ENCODE measurements around the gene RCL1. TPM values are rescaled to one million over a fixed set of nuclear protein-coding genes. Genes with fewer than 3 reads are reported as not detected.
A peak's percentile ranks its signal among the peaks of the same experiment; 100 is the strongest.
"Not testable (repeated sequence)": the region's sequence is repeated elsewhere in the genome, so short reads cannot be mapped to it uniquely, and the experiment has no call there.

RCL1 gene
- polyA plus RNA-seq, 3 donors, result 17.2 to 22.1 (median 17.9) TPM

DNA sequence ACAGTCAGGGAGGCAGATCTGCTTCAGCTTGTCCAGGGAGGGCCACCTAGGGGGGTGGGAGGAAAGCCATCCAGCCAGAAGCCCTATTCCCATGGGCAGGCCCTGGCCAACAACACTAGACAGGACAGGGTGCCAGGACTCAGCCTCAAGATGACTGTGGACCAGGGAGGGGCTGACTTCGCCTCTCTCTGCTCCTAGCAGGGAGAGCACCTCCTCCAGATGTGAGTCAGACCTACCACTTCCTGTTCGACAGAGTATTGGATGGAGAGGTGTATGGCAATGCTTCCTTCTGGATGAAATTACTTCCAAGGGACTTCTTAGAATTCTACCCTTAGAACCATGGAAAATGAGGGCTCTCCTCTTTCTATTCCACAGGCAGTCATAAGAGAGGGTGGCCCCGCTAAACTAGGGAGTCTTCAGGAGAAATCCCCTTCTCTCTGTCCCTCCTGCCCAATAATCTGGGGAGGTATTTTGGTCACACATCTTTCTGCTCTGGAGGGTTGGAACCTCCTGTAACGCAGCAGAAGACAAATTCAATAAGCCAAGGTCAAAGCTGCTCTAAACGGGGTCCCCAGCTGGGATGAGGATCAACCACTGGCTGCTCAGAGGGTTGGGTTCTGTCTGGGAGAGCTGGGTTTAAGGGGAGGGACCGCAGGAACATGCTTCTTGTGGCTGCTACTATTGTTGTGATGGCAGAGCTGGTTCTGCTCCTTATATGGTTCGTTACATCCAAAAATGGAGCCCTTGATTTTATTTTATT is 23.2 kb upstream of the RCL1 start:
- DNase-seq (ENCODE audit: extremely low read depth in 1 of 11, low read depth in 9 of 11, low spot score in 4 of 11), result no peak

DNA sequence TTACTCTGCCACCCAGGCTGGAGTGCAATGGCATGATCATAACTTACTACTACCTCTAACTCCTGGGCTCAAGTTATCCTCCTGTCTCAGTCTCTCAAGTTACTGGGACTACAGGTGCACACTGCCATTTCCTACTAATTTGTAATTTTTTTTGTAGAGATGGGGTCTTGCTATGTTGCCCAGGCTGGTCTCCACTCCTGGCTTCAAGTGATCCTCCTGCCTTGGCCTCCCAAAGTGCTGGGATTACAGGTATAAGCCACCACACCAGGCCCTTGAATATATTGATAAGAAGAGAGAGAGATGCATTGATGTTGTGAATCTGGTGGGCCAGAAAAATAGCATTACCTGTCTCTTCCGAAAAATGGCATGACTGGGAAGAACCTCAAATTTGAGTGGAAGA is 21.0 kb upstream of the RCL1 start:
- no peak for DNase-seq (ENCODE audit: extremely low read depth in 1 of 11, low read depth in 9 of 11, low spot score in 4 of 11)

DNA sequence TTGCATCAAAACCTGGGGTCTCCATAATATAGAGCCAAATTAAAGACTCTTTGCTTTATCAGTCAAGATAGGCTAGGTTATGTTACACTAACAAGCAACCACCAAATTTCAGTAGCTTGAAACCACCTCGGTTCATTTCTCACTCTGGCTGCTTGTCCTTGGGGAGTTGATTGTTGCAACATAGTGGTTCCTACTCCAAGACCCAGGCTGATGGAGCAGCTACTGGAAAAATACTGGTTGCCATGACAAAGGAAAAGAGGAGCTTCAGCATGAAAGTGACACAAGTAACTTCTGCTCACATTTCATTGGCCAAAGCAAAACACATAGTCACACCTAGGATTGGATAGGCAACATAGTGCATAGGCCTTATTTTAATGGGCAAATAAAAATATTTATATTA is 18.5 kb upstream of the RCL1 start:
- DNase-seq (ENCODE audit: extremely low read depth in 1 of 11, low read depth in 9 of 11, low spot score in 4 of 11), result no peak

DNA sequence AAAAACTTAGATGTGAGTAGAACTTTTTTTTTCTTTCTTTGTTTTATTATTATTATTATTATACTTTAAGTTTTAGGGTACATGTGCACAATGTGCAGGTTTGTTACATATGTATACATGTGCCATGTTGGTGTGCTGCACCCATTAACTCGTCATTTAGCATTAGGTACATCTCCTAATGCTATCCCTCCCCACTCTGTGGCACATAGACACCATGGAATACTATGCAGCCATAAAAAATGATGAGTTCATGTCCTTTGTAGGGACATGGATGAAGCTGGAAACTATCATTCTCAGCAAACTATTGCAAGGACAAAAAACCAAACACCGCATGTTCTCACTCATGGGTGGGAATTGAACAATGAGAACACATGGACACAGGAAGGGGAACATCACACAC is 17.8 kb upstream of the RCL1 start:
- DNase-seq (ENCODE audit: extremely low read depth in 1 of 11, low read depth in 9 of 11, low spot score in 4 of 11), result not testable (repeated sequence)

DNA sequence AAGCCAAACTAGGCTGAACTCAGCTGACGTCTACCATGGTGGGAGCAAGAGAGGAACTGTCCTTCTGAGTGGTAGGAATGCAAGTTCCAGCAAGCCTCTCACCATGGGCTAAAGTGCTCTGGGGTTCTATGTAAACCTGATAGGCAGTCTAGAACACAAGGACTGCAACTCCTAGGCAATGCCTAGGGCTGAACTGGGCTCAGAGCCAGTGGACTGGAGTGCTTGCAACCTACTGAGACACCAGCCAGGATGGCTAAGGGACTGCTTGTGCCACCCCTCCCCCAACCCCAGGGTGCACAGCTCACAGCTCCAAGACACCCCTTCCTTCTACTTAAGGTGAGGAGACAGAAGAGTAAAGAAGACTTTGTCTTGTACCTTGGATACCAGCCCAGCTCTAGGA is 12.1 kb upstream of the RCL1 start:
- no peak for DNase-seq (ENCODE audit: extremely low read depth in 1 of 11, low read depth in 9 of 11, low spot score in 4 of 11)

DNA sequence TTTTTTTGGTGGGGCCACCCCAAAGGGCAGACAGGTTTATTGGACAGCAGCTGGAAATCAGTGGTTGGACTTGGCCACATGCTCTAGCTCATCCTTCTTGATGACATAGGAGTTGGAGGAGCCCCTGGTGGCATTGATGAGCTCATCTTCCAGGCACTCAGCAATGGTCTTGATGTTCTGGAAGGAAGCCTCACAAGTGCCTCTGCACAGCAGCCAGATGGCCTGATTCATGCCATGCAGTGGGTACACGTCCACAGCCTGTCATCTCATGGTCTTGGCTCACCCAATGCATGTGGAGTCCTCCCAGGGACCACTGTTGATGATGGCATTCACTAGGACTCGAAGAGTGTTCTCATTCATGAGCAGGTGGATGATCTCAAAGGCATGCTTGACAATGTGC is 11.3 kb upstream of the RCL1 start:
- no peak for DNase-seq (ENCODE audit: extremely low read depth in 1 of 11, low read depth in 9 of 11, low spot score in 4 of 11)

DNA sequence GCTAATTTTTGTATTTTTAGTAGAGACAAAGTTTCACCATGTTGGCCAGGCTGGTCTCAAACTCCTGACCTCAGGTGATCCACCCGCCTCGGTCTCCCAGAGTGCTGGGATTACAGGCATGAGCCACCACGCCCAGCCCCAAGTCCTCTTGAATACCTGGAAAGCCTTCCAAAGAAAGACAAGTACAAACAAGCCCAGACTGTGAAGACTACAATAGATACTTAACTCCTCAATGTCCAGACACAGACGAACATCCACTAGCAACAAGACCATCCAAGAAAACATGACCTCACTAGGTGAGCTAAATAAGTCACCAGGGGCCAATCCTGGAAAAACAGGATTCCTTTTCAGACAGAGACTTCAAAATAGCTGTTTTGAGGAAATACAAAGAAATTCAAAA is 9.6 kb upstream of the RCL1 start:
- not testable (repeated sequence) for DNase-seq (ENCODE audit: extremely low read depth in 1 of 11, low read depth in 9 of 11, low spot score in 4 of 11)

DNA sequence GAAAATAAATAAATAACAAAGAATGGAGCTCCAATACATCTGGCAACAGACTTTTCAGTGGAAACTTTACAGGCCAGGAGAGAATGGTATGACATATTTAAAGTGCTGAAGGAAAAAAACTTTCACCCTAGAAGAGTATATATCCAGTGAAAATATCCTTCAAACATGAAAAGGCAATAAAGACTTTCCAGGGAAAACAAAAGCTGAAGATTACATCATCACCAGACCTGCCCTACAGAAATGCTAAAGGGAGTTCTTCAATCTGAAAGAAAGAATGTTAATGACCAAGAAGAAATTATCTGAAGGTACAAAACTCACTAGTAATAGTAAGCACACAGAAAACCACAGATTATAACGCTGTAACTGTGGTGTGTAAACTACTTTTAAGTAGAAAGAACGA is 8.3 kb upstream of the RCL1 start:
- DNase-seq (ENCODE audit: extremely low read depth in 1 of 11, low read depth in 9 of 11, low spot score in 4 of 11), result no peak

DNA sequence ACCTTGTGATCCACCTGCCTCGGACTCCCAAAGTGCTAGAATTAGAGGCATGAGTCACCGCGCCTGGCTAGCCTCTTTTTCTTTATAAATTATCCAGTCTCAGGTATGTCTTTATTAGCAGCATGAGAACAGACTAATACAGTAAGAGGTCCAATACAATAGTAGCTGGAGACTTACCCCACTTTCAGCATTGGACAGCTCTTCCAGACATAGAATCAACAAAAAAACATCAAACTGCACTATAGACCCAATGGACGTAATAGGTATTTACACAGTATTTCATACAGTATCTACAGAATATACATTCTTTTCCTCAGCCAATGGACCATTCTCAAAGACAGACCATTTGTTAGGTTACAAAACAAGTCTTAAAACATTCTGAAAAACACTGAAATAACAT is 6.1 kb upstream of the RCL1 start:
- DNase-seq (ENCODE audit: extremely low read depth in 1 of 11, low read depth in 9 of 11, low spot score in 4 of 11), result no peak

DNA sequence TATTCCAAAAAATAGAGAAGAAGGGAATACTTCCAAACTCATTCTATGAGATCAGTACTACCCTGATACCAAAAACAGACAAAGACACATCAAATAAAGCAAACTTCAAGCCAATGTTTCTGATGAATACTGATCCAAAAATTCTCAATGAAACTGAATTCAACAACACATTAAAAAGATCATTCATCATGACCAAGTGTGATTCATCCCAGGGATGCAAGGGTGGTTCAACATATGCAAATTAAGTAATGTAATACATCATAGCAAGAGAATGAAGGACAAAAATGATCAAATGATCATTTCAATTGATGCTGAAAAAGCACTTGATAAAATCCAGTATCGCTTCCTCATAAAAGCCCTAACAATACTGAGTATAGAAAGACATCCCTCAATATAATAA is 4.9 kb upstream of the RCL1 start:
- no peak for DNase-seq (ENCODE audit: extremely low read depth in 1 of 11, low read depth in 9 of 11, low spot score in 4 of 11)

DNA sequence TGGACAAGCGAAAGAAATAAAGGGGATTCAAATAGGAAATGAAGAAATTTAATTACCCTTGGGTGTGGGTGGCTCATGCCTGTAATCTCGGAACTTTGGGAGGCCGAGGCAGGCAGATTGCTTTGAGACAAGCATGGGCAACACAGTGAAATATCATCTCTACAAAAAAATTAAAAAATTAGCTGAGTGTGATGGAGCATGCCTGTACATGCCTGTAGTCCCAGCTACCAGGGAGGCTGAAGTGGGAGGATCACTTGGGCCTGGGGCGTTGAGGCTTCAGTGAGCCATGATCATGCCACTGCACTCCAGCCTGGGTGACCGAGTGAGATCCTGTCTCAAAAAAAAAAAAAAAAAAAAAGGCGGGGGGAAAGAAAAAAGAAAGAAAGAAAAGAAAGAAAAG is 4.0 kb upstream of the RCL1 start:
- no peak for DNase-seq (ENCODE audit: extremely low read depth in 1 of 11, low read depth in 9 of 11, low spot score in 4 of 11)

DNA sequence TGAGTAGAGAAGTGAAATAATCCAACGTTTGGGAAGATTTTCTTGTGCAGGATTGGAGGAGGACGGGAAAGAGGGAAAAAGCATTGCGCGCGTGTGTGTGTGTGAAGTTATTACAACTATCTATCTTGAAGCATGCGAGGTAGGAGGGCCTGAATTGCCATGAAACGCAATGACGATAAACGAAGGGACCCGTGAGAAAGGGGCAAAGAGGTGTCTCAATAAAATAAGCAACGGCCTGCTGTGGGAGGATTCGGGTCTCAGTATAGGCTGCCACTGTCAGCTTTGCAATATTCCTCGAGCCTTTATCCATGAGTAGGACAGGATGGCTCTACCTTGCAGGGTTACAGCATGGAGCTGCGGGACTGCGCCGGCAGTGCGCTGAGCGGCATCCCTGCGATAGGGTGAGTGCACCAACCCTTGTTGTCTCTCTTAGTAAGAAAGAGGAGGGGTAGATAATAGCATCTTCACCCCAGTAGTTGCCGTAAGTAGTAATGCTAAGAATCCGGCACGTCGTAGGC is 631 bp upstream of the RCL1 start:
- peak in 1 of 11 donors; percentile 15 for DNase-seq (ENCODE audit: extremely low read depth in 1 of 11, low read depth in 9 of 11, low spot score in 4 of 11)

DNA sequence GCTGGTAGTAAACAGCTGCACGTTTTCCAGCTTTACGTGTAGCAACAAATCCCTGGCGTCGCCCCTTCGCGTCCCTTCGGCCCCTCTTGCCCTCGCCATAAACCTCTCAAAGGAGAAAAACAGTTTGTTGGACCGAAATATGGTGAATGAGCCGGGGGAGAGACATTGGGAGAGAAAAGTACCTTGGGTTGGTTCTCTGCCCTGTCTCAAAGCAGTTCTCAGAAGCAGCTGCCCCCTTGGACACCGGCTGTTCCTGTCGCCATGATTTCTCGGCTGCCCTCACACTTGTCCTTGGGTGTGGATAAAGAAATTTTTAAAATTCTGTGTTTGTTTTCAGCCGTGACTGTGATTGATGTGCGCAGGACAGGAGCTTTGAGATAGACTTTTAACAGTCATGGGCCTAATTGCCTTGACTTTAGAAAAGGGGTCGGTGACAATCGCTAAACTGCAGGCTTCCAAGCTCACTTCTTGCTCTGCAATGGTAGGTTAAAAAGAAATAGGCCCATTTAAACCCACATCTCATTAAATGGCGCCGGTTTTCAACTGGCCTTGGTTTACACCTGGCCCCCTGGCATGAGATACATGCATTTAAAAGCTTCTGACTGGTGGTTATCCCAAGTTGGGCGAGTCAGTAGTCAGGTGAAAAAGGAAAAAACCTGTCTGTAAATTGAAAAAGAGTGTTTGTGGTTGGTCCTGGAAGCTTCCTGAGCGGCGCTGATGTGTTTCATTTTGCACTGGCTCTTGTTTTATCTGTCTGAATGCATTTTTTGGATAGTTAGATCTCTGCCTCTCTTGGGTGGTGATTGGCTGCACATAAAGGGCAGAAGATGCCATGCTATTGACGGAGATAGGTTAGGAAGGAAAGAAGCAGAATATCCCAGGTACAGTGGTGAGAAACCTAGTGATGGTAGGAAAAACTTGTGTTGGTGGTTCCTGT is 983 bp downstream of the RCL1 start:
- DNase-seq (ENCODE audit: extremely low read depth in 1 of 11, low read depth in 9 of 11, low spot score in 4 of 11), result peak in 7 of 11 donors; percentile 15 to 59 (median 51)

DNA sequence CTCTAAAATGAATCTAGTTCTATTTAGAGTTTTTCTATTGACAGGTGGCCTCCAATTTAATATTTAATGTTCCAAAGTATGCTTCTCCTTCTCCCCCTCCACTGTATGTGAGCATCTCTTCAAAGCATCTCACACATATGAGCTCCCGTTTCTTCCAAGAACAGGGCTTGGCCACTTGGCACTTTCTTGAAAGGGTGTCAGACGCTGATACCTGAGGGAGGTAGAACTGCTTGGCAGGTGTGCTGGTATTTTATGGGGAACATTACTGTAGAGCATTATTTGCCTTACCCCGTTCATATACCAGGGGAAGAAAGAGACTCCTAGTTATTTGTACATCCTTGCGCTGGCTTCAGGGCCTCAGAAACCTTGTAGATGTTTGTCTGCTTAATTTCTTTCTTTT is 1.9 kb downstream of the RCL1 start:
- DNase-seq (ENCODE audit: extremely low read depth in 1 of 11, low read depth in 9 of 11, low spot score in 4 of 11), result no peak

DNA sequence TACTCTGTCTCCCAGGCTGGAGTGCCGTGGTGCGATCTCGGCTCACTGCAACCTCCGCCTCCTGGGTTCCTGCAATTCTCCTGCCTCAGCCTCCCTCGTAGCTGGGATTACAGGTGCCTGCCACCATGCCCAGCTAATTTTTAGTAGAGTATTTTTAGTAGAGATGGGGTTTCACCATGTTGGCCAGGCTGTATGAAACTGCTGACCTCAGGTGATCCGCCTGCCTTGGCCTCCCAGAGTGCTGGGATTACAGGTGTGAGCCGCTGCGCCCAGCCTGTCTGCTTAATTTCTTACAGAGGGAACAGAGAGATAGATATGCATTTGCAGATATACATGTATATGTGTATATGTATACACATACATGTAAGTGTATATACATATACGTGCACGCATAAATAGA is 2.4 kb downstream of the RCL1 start:
- not testable (repeated sequence) for DNase-seq (ENCODE audit: extremely low read depth in 1 of 11, low read depth in 9 of 11, low spot score in 4 of 11)

DNA sequence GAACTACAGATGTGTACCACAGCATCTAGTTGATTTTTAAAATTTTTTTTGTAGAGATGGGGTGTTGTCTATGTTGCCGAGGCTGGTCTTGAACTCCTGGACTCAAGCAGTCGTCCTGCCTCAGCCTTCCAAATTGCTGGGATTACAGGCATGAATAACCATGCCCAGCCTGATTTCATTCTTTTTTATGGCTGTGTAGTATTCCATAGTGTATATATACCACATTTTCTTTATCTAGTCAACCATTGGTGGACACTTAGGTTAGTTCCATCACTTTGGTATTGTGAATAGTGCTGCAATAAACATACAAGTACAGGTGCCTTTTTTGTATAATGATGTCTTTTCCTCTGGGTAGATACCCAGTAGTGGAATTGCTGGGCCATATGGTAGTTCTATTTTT is 3.8 kb downstream of the RCL1 start:
- no peak for DNase-seq (ENCODE audit: extremely low read depth in 1 of 11, low read depth in 9 of 11, low spot score in 4 of 11)

DNA sequence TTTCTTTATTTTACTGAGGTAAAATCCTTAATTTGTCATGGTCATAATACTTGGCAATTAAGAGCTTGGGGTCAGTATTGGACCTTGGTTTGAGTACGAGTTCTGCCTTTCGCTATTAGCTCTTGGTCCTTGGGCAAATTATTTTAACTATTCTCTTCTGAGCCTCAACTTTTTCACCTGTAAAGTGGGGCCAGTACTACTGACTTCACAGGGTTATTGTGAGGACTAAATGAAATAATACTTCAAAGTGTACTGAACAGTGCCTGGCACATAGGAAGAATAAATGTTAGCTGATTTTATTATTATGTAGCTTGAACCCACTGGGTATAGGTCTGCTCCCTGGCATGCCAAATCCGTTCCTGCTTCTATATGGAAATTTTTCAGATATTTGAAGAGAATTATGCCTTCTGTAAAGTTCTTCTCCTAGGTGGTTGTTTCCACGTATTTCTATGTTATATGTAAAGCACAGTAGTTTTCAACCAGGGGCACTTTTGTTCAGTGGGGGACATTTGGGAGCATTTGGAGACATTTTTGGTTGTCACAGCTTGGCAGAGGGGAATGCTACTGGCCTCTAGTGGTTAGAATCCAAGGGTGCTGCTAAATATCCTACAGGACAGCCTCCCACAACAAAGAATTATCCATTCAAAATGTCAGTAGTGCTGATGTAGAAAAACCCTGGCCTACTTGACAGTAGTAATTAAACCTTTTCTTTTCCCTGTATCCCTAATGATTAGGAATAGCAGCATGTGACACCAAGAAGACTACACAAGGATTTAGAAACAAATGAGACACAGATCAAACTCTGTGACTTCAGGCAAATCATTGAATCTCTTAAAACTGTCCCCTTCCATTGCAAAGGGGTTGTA is 4.5 kb downstream of the RCL1 start:
- peak in 3 of 11 donors; percentile 15 to 45 (median 29) for DNase-seq (ENCODE audit: extremely low read depth in 1 of 11, low read depth in 9 of 11, low spot score in 4 of 11)

DNA sequence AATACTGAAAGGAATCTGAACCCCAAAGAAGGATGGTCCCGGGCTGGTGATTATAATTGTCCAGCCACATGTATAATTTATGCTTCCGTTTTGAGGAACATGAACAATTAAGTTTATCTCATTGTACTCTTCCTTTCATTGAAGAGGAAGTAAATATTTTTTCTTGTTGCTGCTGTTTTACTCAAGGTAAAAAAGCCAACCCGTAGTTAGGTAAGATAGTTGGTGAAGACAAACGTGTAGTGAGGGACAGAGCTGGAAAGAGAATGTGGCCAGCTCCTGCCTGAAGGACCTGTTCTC is 5.1 kb downstream of the RCL1 start:
- DNase-seq (ENCODE audit: extremely low read depth in 1 of 11, low read depth in 9 of 11, low spot score in 4 of 11), result no peak

DNA sequence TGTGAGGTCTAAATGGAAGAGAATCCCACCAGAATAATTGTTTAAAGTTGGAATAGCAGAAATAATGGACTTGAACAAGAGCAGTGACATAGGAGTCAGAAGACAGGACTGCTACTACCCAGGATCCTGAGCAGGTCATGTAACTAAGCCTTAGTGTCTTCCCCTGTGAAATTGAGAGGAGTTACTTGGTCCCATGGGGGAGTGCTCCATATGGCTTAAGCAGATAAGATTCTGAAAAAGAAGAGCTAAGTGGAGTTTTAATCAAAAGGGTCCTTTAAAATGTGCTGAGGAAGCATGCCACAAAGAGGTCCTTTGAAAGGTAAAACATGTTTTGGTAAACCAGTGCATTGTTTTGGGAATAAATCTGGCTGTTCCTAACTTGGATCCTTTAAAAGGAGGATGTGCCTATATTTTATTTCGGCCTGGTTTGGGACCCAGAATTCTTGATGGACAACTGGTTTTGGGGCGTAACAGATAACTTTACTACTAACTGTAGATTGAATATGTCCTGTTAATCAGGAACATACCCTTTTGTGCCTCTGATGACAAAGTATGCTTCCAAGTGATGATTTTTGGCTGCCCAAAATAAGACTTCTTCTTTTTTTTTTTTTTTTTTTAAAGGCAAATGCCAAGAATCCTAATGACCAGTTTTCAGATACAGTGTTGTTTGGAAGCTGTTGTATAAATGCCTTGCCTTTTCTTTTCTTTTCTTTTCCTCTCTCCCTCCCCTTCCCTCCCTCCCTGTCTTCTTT is 5.7 kb downstream of the RCL1 start:
- no peak for DNase-seq (ENCODE audit: extremely low read depth in 1 of 11, low read depth in 9 of 11, low spot score in 4 of 11)

Data from renal cortex interstitium (tissue), 11 donors.